Lower lobe of right lung (tissue), 2 donors: Measurements from ENCODE around the gene FUT7. TPM values are rescaled to one million over a fixed set of nuclear protein-coding genes. Genes with fewer than 3 reads are reported as not detected.

Source experiments
- ATAC-seq, 2 donors: fragments of 200-7000 bp; cut with Tn5 transposase; one replicate each; pipeline ENCODE4 v1.9.1; 2020 to 2022; ENCODE audit warnings: mild to moderate bottlenecking in 2 of 2, moderate library complexity in 2 of 2
- DNase-seq: peaks from one replicate; pipeline ENCODE4 v3.0.0-alpha.2; 2020
- H3K27ac ChIP-seq: fragments of 200-600 bp; one replicate; pipeline ENCODE4 v1.8.0; 2022
- H3K27me3 ChIP-seq: fragments of 200-600 bp; one replicate; pipeline ENCODE4 v1.8.0; 2022; ENCODE audit warnings: low read depth
- H3K36me3 ChIP-seq: fragments of 200-600 bp; one replicate; pipeline ENCODE4 v1.8.0; 2022; ENCODE audit warnings: mild to moderate bottlenecking
- H3K4me1 ChIP-seq: fragments of 200-600 bp; one replicate; pipeline ENCODE4 v1.8.0; 2022
- H3K4me3 ChIP-seq: fragments of 200-600 bp; one replicate; pipeline ENCODE4 v1.8.0; 2022; ENCODE audit warnings: mild to moderate bottlenecking
- H3K9me3 ChIP-seq: fragments of 200-600 bp; one replicate; pipeline ENCODE4 v1.8.0; 2022
- intact Hi-C: fragments of 100-400 bp; cut with DNase I; formaldehyde crosslinking; loops from one replicate; pipeline ENCODE4 v1.11.0; 2022
- total RNA-seq: library from RNA; stranded (reverse); fragmentation: NEBNext Ultra II Directional; extraction: Animal tissue kit (Norgen Biotek cat#: 25700); gene quantifications from one replicate; pipeline ENCODE4 v1.2.1, GENCODE V29; 2021
- TF ChIP-seq, protein P1 (sequence below): fragments of 200-600 bp; IDR thresholded peaks from one replicate; pipeline ENCODE4 v1.8.0; 2022; ENCODE audit warnings: antibody characterized with exemption, mild to moderate bottlenecking
- donor health status: DM: no; HTN: yes; CAD: no; lungs with severe emphysema.

FUT7 gene
- total RNA-seq, 1 donor from 2014 or later: 1.1 TPM

DNA sequence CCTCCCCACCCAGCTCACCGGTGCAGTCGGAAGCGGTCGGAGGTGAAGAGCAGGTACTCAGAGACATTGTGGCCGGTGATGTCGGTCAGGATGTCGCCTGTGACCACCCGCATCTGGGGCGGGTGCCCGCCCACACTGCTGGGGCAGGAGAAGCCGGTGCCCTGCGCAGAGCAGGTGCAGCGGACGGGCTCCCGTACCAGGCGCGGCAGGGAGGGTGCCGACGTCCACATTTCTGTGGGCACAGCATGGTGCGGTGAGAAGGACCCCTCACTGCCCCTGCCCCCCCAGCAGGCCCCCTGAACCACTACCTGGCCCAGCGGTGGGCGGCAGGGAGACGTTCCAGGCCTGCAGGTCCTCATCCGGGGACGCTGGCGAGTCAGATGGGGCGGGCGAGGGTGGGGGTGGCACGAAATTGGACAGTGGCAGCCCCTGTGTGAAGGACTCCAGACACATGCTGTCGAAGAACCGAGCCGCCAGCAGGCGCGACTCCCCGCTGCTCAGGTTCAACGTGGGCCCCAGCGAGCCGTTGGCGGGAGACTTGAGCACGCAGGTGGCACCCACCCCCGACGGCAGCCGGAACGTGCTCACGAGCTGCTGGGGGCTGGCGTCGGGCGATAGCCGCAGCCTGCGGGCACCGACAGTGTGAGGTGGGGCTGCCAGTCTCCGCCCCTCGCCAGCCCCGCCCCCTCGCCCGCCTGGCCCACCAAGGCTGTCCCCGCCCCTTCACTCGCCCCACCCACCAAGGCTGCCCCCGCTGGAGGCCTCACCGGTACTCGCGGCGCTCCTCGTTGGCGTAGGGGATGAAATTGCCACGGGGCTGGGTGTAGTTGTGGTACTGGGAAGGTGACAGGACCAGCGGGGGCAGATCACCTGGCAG lies 19.0 kb downstream of the FUT7 start:
- H3K4me1 ChIP-seq: no peaks in the 10 kb centered on the region
- intact Hi-C loops: no loop called here
- TF ChIP-seq, protein P1, sequence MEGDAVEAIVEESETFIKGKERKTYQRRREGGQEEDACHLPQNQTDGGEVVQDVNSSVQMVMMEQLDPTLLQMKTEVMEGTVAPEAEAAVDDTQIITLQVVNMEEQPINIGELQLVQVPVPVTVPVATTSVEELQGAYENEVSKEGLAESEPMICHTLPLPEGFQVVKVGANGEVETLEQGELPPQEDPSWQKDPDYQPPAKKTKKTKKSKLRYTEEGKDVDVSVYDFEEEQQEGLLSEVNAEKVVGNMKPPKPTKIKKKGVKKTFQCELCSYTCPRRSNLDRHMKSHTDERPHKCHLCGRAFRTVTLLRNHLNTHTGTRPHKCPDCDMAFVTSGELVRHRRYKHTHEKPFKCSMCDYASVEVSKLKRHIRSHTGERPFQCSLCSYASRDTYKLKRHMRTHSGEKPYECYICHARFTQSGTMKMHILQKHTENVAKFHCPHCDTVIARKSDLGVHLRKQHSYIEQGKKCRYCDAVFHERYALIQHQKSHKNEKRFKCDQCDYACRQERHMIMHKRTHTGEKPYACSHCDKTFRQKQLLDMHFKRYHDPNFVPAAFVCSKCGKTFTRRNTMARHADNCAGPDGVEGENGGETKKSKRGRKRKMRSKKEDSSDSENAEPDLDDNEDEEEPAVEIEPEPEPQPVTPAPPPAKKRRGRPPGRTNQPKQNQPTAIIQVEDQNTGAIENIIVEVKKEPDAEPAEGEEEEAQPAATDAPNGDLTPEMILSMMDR: no peak
- H3K9me3 ChIP-seq: no peaks in the 10 kb centered on the region
- ATAC-seq (no peak), DNase-seq (no peak)
- H3K27me3 ChIP-seq: no peaks in the 10 kb centered on the region
- peaks cover 48% of the 10 kb centered on the region for H3K36me3 ChIP-seq
- no peak overlapping the region for H3K4me3 ChIP-seq
- no peak overlapping the region for H3K27ac ChIP-seq

DNA sequence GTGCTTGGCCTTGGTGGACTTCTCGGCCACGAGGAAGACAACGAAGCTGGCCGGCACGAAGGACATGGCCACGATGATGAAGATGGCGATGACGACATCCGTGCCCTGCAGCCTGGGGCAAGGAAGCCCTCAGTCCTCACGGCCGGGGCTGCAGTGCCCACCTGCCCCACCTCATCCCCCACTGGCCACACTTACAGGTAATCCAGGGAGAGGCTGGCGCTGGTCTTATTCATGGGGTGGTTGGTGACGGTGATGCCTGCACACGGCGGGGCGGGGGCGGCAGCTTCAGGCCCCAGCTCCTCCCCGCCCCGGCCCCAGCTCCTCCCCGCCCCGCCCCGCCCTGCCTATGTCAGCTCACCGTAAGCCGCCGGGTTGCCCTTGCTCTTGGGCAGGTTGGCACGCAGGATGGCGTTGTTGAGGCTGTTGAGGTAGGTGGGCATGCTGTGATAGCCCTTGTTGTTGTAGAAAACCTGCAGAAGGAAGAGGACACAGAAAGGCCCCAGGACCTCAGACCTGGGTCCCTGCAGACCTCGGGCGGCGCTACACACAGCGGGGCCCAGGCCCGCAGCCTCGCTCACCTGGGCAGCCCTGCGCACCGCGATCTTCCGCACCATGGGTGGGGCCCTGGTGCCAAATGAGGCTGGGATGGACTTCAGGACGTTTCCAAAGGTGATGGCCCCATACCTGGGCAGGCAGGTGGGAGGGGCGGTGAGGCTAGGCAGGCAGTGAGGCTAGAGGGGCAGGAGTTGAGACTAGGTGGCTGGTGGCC lies 19.8 kb downstream of the FUT7 start:
- peaks cover 7% of the 10 kb centered on the region for H3K4me1 ChIP-seq
- intact Hi-C loops: no loop called here
- TF ChIP-seq, protein P1: no peak
- no peak overlapping the region for H3K27ac ChIP-seq
- no peaks in the 10 kb centered on the region for H3K27me3 ChIP-seq
- peaks cover 40% of the 10 kb centered on the region for H3K36me3 ChIP-seq
- H3K9me3 ChIP-seq: no peaks in the 10 kb centered on the region
- ATAC-seq (no peak), DNase-seq (no peak)
- no peak overlapping the region for H3K4me3 ChIP-seq

DNA sequence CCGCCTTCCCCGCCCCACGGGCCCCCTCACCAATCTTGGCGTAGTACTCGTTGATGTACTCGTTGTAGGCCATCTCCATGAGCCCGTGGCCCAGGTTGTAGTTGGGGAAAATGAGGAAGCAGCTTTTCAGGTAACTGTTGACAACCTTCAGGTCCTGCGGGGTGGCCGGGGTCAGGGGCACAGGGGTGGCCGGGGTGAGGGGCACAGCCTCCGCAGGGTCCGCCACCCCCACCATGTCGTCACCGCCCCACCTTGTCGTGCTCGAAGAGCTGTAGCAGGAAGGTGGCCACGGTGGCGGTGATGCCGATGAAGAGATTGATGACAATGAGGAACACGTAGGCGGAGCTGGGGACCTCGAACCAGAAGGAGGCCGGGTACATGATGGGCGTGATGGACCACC lies 20.7 kb downstream of the FUT7 start:
- intact Hi-C loops: no loop called here
- Histone ChIP-seq H3K36me3 (peaks cover 31% of the 10 kb centered on the region), H3K4me1 (peaks cover 9% of the 10 kb centered on the region), H3K4me3 (no peak overlapping the region), H3K27ac (no peak overlapping the region), H3K9me3 (no peaks in the 10 kb centered on the region), H3K27me3 (no peaks in the 10 kb centered on the region)
- DNase-seq (no peak), ATAC-seq (no peak)
- TF ChIP-seq, protein P1: no peak

DNA sequence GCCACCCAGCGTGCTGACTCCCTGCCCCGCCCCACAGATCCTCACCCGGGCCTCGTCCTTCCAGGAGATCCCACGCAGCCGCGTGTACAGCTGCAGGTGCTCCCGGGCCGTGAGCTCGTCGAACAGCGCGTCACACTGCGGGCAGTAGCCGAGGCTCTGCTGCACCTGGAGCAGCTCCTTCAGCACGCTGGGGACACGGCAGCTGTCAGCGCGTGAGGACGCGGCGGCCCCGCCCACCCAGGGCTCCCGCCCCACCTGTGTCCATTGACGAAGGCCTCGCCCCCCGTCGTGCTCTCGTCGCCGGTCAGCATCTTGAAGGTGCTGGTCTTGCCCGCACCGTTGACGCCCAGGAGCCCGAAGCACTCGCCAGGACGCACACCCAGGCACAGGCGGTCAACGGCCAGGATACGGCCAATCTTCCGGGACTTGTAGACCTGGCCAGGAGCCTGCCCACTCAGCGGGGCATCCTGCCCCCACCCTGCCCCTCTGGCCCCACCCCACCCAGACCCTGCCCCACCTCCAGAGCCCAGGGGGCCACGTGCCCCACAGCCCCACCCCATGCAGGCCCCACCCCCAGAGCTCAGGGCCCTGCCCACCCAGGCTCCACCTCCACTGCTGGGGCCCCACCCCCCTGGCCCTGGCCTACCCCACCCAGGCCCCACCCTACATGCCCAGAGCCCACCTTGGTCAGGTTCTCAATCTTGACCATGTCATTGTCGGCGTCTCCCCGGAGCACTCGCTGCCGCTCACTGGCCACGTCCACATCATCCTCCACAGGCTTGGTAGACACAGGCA lies 21.8 kb downstream of the FUT7 start:
- DNase-seq (no peak), ATAC-seq (no peak)
- peaks cover 21% of the 10 kb centered on the region for H3K36me3 ChIP-seq
- H3K27ac ChIP-seq: no peak overlapping the region
- intact Hi-C loops: no loop called here
- H3K4me3 ChIP-seq: no peak overlapping the region
- H3K9me3 ChIP-seq: no peaks in the 10 kb centered on the region
- no peaks in the 10 kb centered on the region for H3K27me3 ChIP-seq
- H3K4me1 ChIP-seq: peaks cover 9% of the 10 kb centered on the region
- TF ChIP-seq, protein P1: no peak

DNA sequence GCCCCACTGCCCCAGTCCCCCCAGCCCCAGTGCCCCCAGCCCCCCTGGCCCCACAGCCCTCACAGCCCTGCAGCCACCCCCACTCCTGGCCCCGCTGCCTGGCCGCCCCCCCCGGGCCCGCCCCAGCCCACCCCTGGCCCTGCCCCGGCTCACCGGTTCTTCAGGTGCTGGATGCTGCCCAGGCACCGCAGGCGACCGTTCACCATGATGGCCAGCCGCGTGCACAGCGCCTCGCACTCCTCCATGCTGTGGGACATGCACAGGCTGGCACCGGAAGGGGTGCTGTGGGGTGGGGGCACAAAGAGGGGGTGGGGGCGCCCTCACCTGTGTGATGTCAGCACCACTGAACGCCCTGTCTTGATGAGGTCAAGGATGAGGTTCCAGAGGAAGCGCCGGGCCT lies 22.7 kb downstream of the FUT7 start:
- peaks cover 20% of the 10 kb centered on the region for H3K36me3 ChIP-seq
- intact Hi-C loops: no loop called here

More for the DNA sequence above, 22.7 kb downstream of the FUT7 start:
- Histone ChIP-seq H3K27ac (no peak overlapping the region), H3K4me1 (peaks cover 9% of the 10 kb centered on the region), H3K9me3 (no peaks in the 10 kb centered on the region), H3K27me3 (no peaks in the 10 kb centered on the region), H3K4me3 (no peak overlapping the region)
- TF ChIP-seq, protein P1: no peak
- no peak for ATAC-seq
- DNase-seq: no peak
